Erythroblast (primary cell): ENCODE results near the gene DPAGT1.

Experiments
- GATA1 ChIP-seq: IDR thresholded peaks from 2 replicates; pipeline ENCODE4 v1.6.1; 2011; ENCODE audit warnings: low read depth, mild to moderate bottlenecking, control low read depth, low read length, moderate library complexity
- POLR2A ChIP-seq: IDR thresholded peaks from 2 replicates; pipeline ENCODE4 v1.6.1; 2011; ENCODE audit warnings: mild to moderate bottlenecking, low read length

DNA sequence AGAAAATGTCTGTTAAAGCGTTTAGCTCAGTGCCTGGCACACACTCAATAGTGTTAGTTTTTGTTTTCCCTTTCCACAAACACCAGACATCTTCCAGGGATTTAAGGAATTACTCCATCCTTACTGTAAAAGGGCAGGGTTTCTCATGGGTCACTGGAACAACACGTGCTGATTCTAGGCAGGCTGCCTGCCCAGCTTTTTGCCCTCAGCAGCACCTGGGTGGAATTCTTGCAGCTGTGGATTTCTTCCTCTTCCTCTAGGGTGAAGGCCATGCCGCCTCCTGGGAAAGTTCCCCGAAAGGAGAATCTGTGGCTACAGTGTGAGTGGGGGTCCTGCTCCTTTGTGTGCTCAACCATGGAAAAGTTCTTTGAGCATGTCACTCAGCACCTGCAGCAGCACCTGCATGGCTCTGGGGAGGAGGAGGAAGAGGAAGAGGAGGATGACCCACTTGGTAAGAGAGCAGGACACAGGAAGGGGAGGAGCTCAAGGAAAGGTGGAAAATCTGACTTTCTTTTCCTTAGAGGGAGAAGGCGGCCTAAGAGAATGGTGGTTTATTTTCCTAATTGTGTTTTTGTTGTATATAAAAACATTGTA is 25.1 kb upstream of the DPAGT1 start:
- no peak for TF ChIP-seq POLR2A
- TF ChIP-seq GATA1 = no peak
